ENCODE results near the gene ZNF600. TPM values are rescaled to one million over a fixed set of nuclear protein-coding genes. Genes with fewer than 3 reads are reported as not detected.
"Not testable (repeated sequence)": the region's sequence is repeated elsewhere in the genome, so short reads cannot be mapped to it uniquely, and the experiment has no call there.

The ZNF600 gene
- 3.5 and 4.5 TPM in 2 replicates for total RNA-seq (2014; rRNA removed)
- polyA plus RNA-seq (2012), result 1.9 TPM

DNA sequence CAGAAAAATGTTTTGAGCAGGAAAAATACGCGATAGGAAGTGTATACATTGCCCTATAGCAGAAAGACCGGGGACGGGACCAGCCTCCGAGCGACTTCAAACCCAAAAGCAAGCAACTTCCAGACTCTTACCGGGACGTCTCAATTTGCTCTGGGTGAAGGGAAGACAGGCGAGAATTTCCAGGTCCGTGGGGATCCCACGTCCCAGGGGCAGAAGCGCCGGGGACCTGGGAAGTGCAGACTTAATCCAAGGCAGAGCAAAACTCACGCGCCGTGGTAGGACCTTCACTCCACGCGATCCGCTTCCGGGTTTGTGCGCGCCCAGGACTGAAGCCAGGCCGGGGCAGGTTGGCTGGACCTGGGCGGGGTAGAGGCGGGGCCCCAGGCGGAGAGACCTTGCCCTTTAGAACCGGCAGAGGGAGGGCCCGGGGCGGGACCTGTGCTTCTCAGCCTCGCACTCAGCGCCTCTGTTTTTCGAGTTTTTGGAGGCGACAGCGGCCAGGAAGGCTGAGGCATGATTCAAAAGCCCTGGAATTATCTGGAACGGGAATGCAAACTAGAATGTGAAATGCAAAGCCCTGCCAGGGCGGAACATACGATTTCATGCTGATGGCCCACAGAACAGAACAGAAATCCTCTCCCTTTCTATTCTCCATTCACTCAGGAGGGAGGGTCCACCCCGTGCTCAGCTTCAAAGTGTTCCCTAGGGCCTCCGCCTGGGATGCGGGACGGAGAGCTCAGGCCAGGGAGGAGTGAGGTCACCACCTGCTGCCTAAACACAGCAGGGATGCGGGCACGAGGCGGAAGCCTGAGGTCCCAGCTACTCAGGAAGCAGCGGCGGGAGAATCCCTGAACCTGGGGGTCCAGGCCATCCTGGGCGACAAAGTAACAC lies at the start of gene ZNF600:
Gene ZNF600 (minus strand): TSS at position 328 of the 891 bp plus-strand sequence. CDS start 7,903 bp downstream, outside the sequence.
- peak; percentile 62 for DNase-seq (ENCODE audit: low read depth)

DNA sequence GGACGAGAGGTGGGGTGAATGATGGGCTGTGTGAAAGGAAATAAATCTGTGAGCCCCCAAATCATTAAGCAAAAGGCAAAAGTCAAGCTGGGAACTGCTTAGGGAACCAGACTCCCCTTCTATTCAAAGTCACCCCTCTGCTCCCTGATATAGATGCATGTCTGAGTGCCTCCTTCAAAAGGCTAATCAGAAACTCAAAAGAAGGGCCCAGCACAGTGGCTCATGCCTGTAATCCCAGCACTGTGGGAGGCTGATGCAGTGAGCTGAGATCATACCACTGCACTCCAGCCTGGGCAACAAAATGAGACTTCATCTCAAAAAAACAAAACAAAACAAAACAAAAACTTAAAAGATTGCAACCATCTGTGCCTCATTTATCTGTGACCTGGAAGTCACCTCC lies 47.7 kb upstream of the ZNF600 start:
- DNase-seq (ENCODE audit: low read depth), result not testable (repeated sequence)

- not testable (repeated sequence) for DNase-seq (ENCODE audit: low read depth)
Observed at GRCh38 chr19:52833541-52833940, 47.0 kb upstream of the ZNF600 start.

GRCh38 chr19:52829866-52830265 lies 43.3 kb upstream of the ZNF600 start:
- not testable (repeated sequence) for DNase-seq (ENCODE audit: low read depth)

- no peak for DNase-seq (ENCODE audit: low read depth)
Observed at GRCh38 chr19:52825765-52826164, 39.2 kb upstream of the ZNF600 start.

- DNase-seq (ENCODE audit: low read depth), result no peak
Observed at GRCh38 chr19:52823676-52824075, 37.1 kb upstream of the ZNF600 start.

GRCh38 chr19:52821204-52821960 lies 34.8 kb upstream of the ZNF600 start, which contains the start of gene ZNF28:
TSS of gene ZNF28 (minus strand) at chr19:52821633. CDS start at chr19:52817958, 3,675 bp downstream.
- peak; percentile 56 for DNase-seq (ENCODE audit: low read depth)

GRCh38 chr19:52820472-52821203 lies 34.0 kb upstream of the ZNF600 start:
- peak; percentile 9 for DNase-seq (ENCODE audit: low read depth)

GRCh38 chr19:52809801-52810200 lies 23.2 kb upstream of the ZNF600 start:
- no peak for DNase-seq (ENCODE audit: low read depth)

DNA sequence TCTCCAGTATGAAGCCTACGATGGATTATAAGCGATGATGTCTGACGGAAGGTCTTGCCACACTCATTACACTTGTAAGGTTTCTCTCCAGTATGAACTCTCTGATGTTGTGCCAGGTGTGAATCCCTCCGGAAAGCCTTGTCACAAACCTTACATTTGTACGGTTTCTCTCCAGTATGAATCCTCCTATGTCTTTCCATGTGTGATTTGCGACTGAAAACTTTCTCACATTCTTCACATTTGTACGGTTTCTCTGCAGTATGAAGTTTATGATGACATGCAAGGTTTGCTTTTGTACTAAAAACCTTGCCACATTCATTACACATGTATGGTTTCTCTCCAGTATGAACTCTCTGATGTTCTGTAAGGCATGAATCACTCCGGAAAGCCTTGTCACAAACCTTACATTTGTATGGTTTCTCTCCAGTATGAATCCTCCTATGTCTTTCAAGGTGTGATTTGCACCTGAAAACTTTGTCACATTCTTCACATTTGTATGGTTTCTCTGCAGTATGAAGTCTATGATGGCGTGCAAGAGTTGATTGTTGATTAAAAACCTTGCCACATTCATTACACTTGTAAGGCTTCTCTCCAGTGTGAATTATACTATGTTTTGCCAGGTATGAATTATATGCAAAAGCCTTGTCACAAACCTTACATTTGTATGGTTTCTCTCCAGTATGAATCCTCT lies 13.5 kb upstream of the ZNF600 start:
- not testable (repeated sequence) for DNase-seq (ENCODE audit: low read depth)

DNA sequence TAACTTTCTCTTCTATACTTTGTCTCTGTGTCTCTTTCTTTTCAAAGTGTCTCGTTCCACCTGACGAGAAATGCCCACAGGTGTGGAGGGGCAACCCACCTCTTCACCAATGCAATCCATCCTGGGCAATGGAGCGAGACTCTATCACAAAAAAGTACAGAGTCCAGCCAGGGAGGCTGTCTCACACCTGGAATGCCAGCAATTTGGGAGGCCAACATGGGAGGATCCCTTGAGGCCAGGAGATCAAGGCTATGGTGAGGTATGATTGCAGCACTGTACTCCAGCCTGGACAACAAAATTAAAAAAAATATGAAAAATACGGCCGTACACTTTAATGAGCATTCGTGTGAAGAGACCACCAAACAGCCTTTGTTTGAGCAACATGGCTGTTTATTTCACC lies 2.8 kb upstream of the ZNF600 start:
- DNase-seq (ENCODE audit: low read depth), result no peak

- DNase-seq (ENCODE audit: low read depth), result no peak
Observed at GRCh38 chr19:52786078-52786463, 520 bp downstream of the ZNF600 start.

- no peak for DNase-seq (ENCODE audit: low read depth)
Observed at GRCh38 chr19:52785506-52785905, 1.1 kb downstream of the ZNF600 start.

- DNase-seq (ENCODE audit: low read depth), result not testable (repeated sequence)
Observed at GRCh38 chr19:52782864-52783263, 3.7 kb downstream of the ZNF600 start.

DNA sequence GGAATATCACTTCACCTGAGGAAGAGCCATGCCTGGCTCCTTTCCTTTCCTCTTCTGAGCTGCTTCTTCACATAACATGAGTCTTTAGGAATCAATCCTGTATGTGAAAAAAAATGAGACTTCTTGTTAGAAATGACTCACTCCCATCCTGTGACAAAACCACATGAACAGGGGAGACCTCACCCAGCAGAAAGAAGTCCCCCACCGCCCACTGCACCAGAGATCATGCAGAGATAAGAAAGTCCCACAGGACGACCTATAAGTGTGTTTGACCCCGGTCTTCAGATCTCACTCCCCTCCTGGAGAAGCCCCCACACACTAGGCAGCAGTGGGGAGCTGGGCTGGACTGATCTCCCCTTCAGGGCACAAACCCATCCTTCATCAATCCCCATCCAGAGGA lies 7.8 kb downstream of the ZNF600 start:
- no peak for DNase-seq (ENCODE audit: low read depth)

DNA sequence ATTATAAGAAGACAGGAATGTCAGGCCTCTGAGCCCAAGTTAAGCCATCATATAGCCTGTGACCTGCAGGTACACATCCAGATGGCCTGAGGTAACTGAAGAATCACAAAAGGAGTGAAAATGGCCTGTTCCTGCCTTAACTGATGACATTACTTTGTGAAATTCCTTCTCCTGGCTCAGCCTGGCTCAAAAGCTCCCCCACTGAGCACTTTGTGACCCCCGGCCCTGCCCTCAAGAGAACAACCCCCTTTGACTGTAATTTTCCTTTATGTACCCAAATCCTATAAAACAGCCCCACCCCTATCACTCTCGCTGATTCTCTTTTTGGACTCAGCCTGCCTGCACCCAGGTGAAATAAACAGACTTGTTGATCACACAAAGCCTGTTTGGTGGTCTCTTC lies 30.1 kb downstream of the ZNF600 start:
- not testable (repeated sequence) for DNase-seq (ENCODE audit: low read depth)

GRCh38 chr19:52749780-52750179 lies 36.8 kb downstream of the ZNF600 start:
- DNase-seq (ENCODE audit: low read depth), result no peak

GRCh38 chr19:52748336-52748950 lies 38.1 kb downstream of the ZNF600 start:
- peak; percentile 54 for DNase-seq (ENCODE audit: low read depth)

DNA sequence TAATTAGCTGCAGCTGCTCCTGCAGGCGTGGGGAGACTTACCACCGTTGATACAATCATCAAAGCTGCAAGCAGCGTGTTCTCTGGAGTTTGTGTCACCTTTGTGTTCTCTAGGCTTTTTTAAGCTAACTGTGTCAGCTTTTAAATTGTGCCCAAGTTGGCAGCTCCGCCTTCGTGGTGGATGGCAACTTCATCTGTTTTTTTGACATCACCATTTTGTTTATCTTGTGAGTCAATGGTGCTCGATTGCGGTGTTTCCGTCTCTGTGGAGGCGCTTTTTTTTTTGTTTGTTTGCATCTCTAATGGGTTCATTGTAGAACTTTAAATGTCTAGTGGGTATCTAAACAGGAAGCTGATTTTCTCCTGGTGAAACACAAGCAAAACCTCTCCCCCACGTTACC lies 40.7 kb downstream of the ZNF600 start:
- DNase-seq (ENCODE audit: low read depth), result peak; percentile 41

GRCh38 chr19:52743091-52743490 lies 43.5 kb downstream of the ZNF600 start:
- no peak for DNase-seq (ENCODE audit: low read depth)

GRCh38 chr19:52742516-52742915 lies 44.1 kb downstream of the ZNF600 start:
- DNase-seq (ENCODE audit: low read depth), result no peak

All from LHCN-M2 (cell line).